ENCODE measurements around the gene C2orf66. TPM values are rescaled to one million over a fixed set of nuclear protein-coding genes. Genes with fewer than 3 reads are reported as not detected.

The C2orf66 gene
- total and polyA plus RNA-seq, 2 donors (not counting 3 experiments of a cell fraction or from before 2014, with no cell fraction given), result 0.27 to 0.54 TPM

DNA sequence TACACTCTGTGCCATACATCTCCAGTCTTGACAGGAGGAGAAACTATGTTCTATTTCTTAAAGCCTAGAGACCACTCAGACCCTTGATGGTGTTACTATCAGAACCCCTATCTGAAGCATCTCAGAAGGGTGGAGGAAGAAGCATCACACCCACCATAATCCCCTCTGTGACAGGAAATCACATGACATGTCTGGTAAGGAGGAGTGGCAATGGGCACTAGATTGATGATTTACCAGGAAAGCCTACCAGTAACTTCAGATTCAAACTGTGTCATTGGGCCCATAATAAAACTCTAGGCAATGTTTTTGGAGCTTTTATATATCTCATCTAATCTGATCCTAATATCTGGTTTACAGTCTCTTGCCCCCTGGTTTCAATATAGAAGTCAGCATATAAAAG lies 37.1 kb upstream of the C2orf66 start:
- no peak for DNase-seq (ENCODE audit: low read depth, low spot score)
- POLR2A ChIA-PET, result no interaction called here

More for the DNA sequence above, 37.1 kb upstream of the C2orf66 start:
- intact Hi-C loops (cut with micrococcal nuclease), result no loop called here
- H3K79me2 ChIP-seq (ENCODE audit: control insufficient read depth, insufficient read depth, low read length), result no peaks in the 10 kb centered on the region
- no peak overlapping the region for H3K27ac ChIP-seq (ENCODE audit: insufficient read depth, low read depth, low read length)
- no peak overlapping the region for H3K9ac ChIP-seq (replicated peaks; ENCODE audit: extremely low read depth, insufficient read depth, low read length)
- no peak for FAIRE-seq
- H3K4me2 ChIP-seq (ENCODE audit: insufficient read depth, low read length), result no peak overlapping the region
- no TSS peak for BruUV-seq (replicated peaks)
- peaks cover 5% of the 10 kb centered on the region for H3K4me1 ChIP-seq (ENCODE audit: control insufficient read depth, extremely low read depth, insufficient read depth, low read length)
- CTCF ChIA-PET, result no interaction called here
- TF ChIP-seq EZH2 (IDR thresholded peaks at IDR 0.05; ENCODE audit: borderline replicate concordance, low read depth, low read length, severe bottlenecking) (no peak), JUN (IDR thresholded peaks at IDR 0.05; ENCODE audit: borderline replicate concordance, insufficient read depth, insufficient read length, low read depth) (no peak), FOS (IDR thresholded peaks at IDR 0.05; ENCODE audit: borderline replicate concordance, insufficient read depth, low read length) (no peak), POLR2A (IDR thresholded peaks at IDR 0.05; ENCODE audit: low read depth, low read length) (no peak), MYC (IDR thresholded peaks at IDR 0.05; ENCODE audit: low read depth, low read length) (no peak), POLR2AphosphoS5 (IDR thresholded peaks at IDR 0.05; ENCODE audit: insufficient read depth, low read depth, low read length) (no peak), GATA2 (IDR thresholded peaks at IDR 0.05; ENCODE audit: insufficient read depth, insufficient read length, low read depth, low read length) (no peak)
- TF ChIP-seq, protein P1, sequence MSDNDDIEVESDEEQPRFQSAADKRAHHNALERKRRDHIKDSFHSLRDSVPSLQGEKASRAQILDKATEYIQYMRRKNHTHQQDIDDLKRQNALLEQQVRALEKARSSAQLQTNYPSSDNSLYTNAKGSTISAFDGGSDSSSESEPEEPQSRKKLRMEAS (IDR thresholded peaks at IDR 0.05; ENCODE audit: insufficient read depth, insufficient read length), result no peak
- TF ChIP-seq, protein P2, sequence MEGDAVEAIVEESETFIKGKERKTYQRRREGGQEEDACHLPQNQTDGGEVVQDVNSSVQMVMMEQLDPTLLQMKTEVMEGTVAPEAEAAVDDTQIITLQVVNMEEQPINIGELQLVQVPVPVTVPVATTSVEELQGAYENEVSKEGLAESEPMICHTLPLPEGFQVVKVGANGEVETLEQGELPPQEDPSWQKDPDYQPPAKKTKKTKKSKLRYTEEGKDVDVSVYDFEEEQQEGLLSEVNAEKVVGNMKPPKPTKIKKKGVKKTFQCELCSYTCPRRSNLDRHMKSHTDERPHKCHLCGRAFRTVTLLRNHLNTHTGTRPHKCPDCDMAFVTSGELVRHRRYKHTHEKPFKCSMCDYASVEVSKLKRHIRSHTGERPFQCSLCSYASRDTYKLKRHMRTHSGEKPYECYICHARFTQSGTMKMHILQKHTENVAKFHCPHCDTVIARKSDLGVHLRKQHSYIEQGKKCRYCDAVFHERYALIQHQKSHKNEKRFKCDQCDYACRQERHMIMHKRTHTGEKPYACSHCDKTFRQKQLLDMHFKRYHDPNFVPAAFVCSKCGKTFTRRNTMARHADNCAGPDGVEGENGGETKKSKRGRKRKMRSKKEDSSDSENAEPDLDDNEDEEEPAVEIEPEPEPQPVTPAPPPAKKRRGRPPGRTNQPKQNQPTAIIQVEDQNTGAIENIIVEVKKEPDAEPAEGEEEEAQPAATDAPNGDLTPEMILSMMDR (IDR thresholded peaks at IDR 0.05; ENCODE audit: extremely low read depth in 1 of 2, insufficient read depth in 1 of 2, low read depth in 1 of 2, low read length in 2 of 2), result no peak
- no peaks in the 10 kb centered on the region for H4K20me1 ChIP-seq (replicated peaks; ENCODE audit: control insufficient read depth, extremely low read depth, insufficient read depth, low read length)
- H3K36me3 ChIP-seq (ENCODE audit: control insufficient read depth in 2 of 2, extremely low read depth in 1 of 2, insufficient read depth in 2 of 2, low read length in 2 of 2), result peaks cover 0 to 4% of the 10 kb centered on the region in 2 experiments
- no peaks in the 10 kb centered on the region for H3K27me3 ChIP-seq (ENCODE audit: control insufficient read depth in 2 of 2, insufficient read depth in 2 of 2, low read length in 2 of 2)
- no peak overlapping the region for H2AFZ ChIP-seq (ENCODE audit: low read depth, low read length)
- no peaks in the 10 kb centered on the region for H3K9me1 ChIP-seq (replicated peaks; ENCODE audit: control insufficient read depth, extremely low read depth, insufficient read depth, low read length)
- H3K4me3 ChIP-seq (replicated peaks in 1 of 3; ENCODE audit: insufficient read depth in 1 of 3, low read depth in 1 of 3, low read length in 3 of 3), result no peak overlapping the region
- H3K9me3 ChIP-seq (replicated peaks; ENCODE audit: control insufficient read depth, insufficient read depth, low read length), result no peaks in the 10 kb centered on the region
- dilution Hi-C loops (cut with MboI; ENCODE audit: extremely low pct_ligation_motif_present, low sequenced_read_pairs), result no loop called here

Data from endothelial cell of umbilical vein (primary cell).